ENCODE data around the gene RPL13A. TPM values are rescaled to one million over a fixed set of nuclear protein-coding genes. Genes with fewer than 3 reads are reported as not detected.
A peak's percentile ranks its signal among the peaks of the same experiment; 100 is the strongest.

RPL13A gene
- total and polyA plus RNA-seq, 2 of the 13 experiments (the other 11 are each of a cell fraction or from before 2014, with no cell fraction given), result 2,601 to 3,407 TPM

GRCh38 chr19:49475995-49476880, 11.2 kb upstream of the RPL13A start:
- peak overlapping the region in 2 of 3 experiments; percentile 5 to 60; a peak in 2 of 6 replicates for H3K4me3 ChIP-seq (replicated peaks in 1 of 3; ENCODE audit: insufficient read depth in 1 of 3, low read depth in 2 of 3, low read length in 3 of 3)
- no peak overlapping the region for H3K27ac ChIP-seq (ENCODE audit: extremely low read length, insufficient read depth, low read length)
- ChIA-PET CTCF (ENCODE audit: low intra/inter-chr PET ratio, low total read pairs) (interaction anchor here (1.2 to 1.3 kb wide), 2 partner anchors 33 to 84 kb away, joined by 3 to 5 read pairs; no protein-coding TSS in a partner anchor), POLR2A (interaction anchor here (0.6 to 1.3 kb wide), 8 partner anchors 12 to 164 kb away, joined by 3 to 24 read pairs (median 4); partner anchors contain the start of genes ALDH16A1, PIH1D1, RPS11 and RRAS)
- DNase-seq (ENCODE audit: low spot score) (no peak), FAIRE-seq (peak; percentile 67), ATAC-seq (peak; percentile 81)
- 0 out of 2 replicates have a peak overlapping the region, but pooled peaks have one; percentile 21 for H3K9ac ChIP-seq (ENCODE audit: insufficient read depth, low read depth, low read length)
- intact Hi-C loops (cut with micrococcal nuclease; ENCODE audit: unreplicated experiment), result no loop called here
- BruUV-seq (replicated peaks), result no TSS peak
- H3K9me3 ChIP-seq (ENCODE audit: low read length), result no peaks in the 10 kb centered on the region
- in situ Hi-C loops (cut with HindIII; ENCODE audit: extremely low pct_ligation_motif_present, low pct_unique_long_range_greater_than_20kb), result no loop called here
- no peaks in the 10 kb centered on the region; a peak in 1 of 5 replicates for H3K27me3 ChIP-seq (ENCODE audit: control insufficient read depth in 1 of 2, insufficient read depth in 2 of 2, low read length in 2 of 2)
- H3K4me2 ChIP-seq (ENCODE audit: low read depth, low read length), result peak overlapping the region; percentile 68
- H3K79me2 ChIP-seq (ENCODE audit: insufficient read depth, low read length), result no peaks in the 10 kb centered on the region
- no peaks in the 10 kb centered on the region for H4K20me1 ChIP-seq (ENCODE audit: insufficient read depth, low read length)
- no peaks in the 10 kb centered on the region for H3K36me3 ChIP-seq (replicated peaks in 1 of 2; ENCODE audit: control insufficient read depth in 1 of 2, insufficient read depth in 2 of 2, low read length in 2 of 2)
- no peak overlapping the region for H2AFZ ChIP-seq (ENCODE audit: low read length)
- H3K4me1 ChIP-seq (ENCODE audit: insufficient read depth, low read length), result peaks cover 51% of the 10 kb centered on the region
- 35% methylated on average over 22 of the region's 27 CpGs for WGBS (ENCODE audit: low lambda C conversion rate)
- TF ChIP-seq ZNF777 (CRISPR knock-in tag; IDR thresholded peaks at IDR 0.05) (no peak), SUZ12 (IDR thresholded peaks at IDR 0.05; ENCODE audit: low read depth, low read length) (0 out of 2 replicates have a peak, but pooled peaks have one; percentile 12), HMGXB4 (CRISPR knock-in tag; IDR thresholded peaks at IDR 0.05; ENCODE audit: borderline replicate concordance in 1 of 2, low read depth in 1 of 2) (peak; percentile 55 to 69; a peak in 2 of 4 replicates), FOSL1 (CRISPR knock-in tag; IDR thresholded peaks at IDR 0.05; ENCODE audit: borderline replicate concordance) (no peak), YY1 (IDR thresholded peaks at IDR 0.05; ENCODE audit: insufficient read depth, insufficient replicate concordance, low read depth, low read length) (peak; percentile 17), THAP11 (CRISPR knock-in tag; IDR thresholded peaks at IDR 0.05) (peak; percentile 40; the same call in 1 of the 2 replicates), GMEB1 (CRISPR knock-in tag; IDR thresholded peaks at IDR 0.05; ENCODE audit: borderline replicate concordance) (no peak), KDM5B (CRISPR knock-in tag; IDR thresholded peaks at IDR 0.05; ENCODE audit: borderline replicate concordance) (no peak), NFAT5 (CRISPR knock-in tag; IDR thresholded peaks at IDR 0.05) (no peak)

Measured in HepG2 (cell line).